Measurements from ENCODE around the gene PPP1R9A. TPM values are rescaled to one million over a fixed set of nuclear protein-coding genes. Genes with fewer than 3 reads are reported as not detected.

Gene PPP1R9A
- total RNA-seq, 4 donors from 2014 or later: 4.7 to 23.9 (median 11.8) TPM

- H3K4me1 ChIP-seq: peaks cover 0 to 4% (median 0%) of the 10 kb centered on the region in 4 donors
These were observed 414.3 kb downstream of the PPP1R9A start for GRCh38 chr7:95321720-95322119.

GRCh38 chr7:95322396-95322795 lies 415.0 kb downstream of the PPP1R9A start:
- Histone ChIP-seq H3K4me3 (no peak overlapping the region), H3K36me3 (no peaks in the 10 kb centered on the region), H3K27ac (no peak overlapping the region), H3K9me3 (no peaks in the 10 kb centered on the region), H3K4me1 (peaks cover 0 to 4% (median 0%) of the 10 kb centered on the region in 4 donors), H3K27me3 (no peaks in the 10 kb centered on the region)
- TF ChIP-seq POLR2A (IDR thresholded peaks at IDR 0.05): no peak
- TF ChIP-seq CTCF (IDR thresholded peaks at IDR 0.05): no peak
- no peak for DNase-seq

More at GRCh38 chr7:95321720-95322119, 414.3 kb downstream of the PPP1R9A start:
- no peak for TF ChIP-seq POLR2A (IDR thresholded peaks at IDR 0.05)
- Histone ChIP-seq H3K9me3 (no peaks in the 10 kb centered on the region), H3K36me3 (no peaks in the 10 kb centered on the region), H3K27ac (no peak overlapping the region), H3K27me3 (no peaks in the 10 kb centered on the region), H3K4me3 (no peak overlapping the region)
- no peak for DNase-seq

- TF ChIP-seq POLR2A (IDR thresholded peaks at IDR 0.05) (no peak), CTCF (IDR thresholded peaks at IDR 0.05) (no peak)
These were observed 415.5 kb downstream of the PPP1R9A start for GRCh38 chr7:95322854-95323253.

GRCh38 chr7:95323410-95324129 lies 416.2 kb downstream of the PPP1R9A start:
- H3K9me3 ChIP-seq: no peaks in the 10 kb centered on the region
- no peaks in the 10 kb centered on the region for H3K36me3 ChIP-seq
- peaks cover 0 to 4% (median 0%) of the 10 kb centered on the region in 4 donors for H3K4me1 ChIP-seq
- DNase-seq: no peak
- H3K27me3 ChIP-seq: no peaks in the 10 kb centered on the region
- TF ChIP-seq CTCF (IDR thresholded peaks at IDR 0.05) (no peak), POLR2A (IDR thresholded peaks at IDR 0.05) (no peak)
- no peak overlapping the region for H3K27ac ChIP-seq
- H3K4me3 ChIP-seq: peak overlapping the region in 1 of 4 donors; percentile 26

More at GRCh38 chr7:95322854-95323253, 415.5 kb downstream of the PPP1R9A start:
- Histone ChIP-seq H3K4me3 (no peak overlapping the region), H3K4me1 (peaks cover 0 to 4% (median 0%) of the 10 kb centered on the region in 4 donors), H3K27me3 (no peaks in the 10 kb centered on the region), H3K27ac (no peak overlapping the region), H3K9me3 (no peaks in the 10 kb centered on the region), H3K36me3 (no peaks in the 10 kb centered on the region)
- DNase-seq: no peak

GRCh38 chr7:95324431-95324830 lies 417.0 kb downstream of the PPP1R9A start, which contains the start of gene PON1:
TSS of gene PON1 (minus strand) at chr7:95324532. CDS start at chr7:95324475, 57 bp downstream.
- DNase-seq: peak in 2 of 3 donors; percentile 46 to 52
- Histone ChIP-seq H3K9me3 (no peaks in the 10 kb centered on the region), H3K27ac (no peak within 1 kb of the TSS), H3K36me3 (no peaks in the 10 kb centered on the region), H3K27me3 (no peaks in the 10 kb centered on the region), H3K4me1 (peaks cover 0 to 4% (median 0%) of the 10 kb centered on the region in 4 donors), H3K4me3 (peak within 1 kb of the TSS in 1 of 4 donors; percentile 26)
- TF ChIP-seq POLR2A (IDR thresholded peaks at IDR 0.05): no peak
- no peak for TF ChIP-seq CTCF (IDR thresholded peaks at IDR 0.05)

- Histone ChIP-seq H3K9me3 (no peaks in the 10 kb centered on the region), H3K4me3 (no peak overlapping the region), H3K27me3 (no peaks in the 10 kb centered on the region), H3K27ac (no peak overlapping the region), H3K4me1 (peaks cover 0 to 4% (median 2%) of the 10 kb centered on the region in 4 donors), H3K36me3 (no peaks in the 10 kb centered on the region)
- DNase-seq: no peak
- no peak for TF ChIP-seq CTCF (IDR thresholded peaks at IDR 0.05)
- no peak for TF ChIP-seq POLR2A (IDR thresholded peaks at IDR 0.05)
These were observed 420.0 kb downstream of the PPP1R9A start for GRCh38 chr7:95327356-95327755.

All from Peyer's patch (tissue), 4 donors.